WI38 (cell line): ENCODE measurements around the gene COQ7.

Source experiments
- H3K4me3 ChIP-seq: 2 replicates; pipeline ENCODE4 v1.5.1; 2011; ENCODE audit warnings: low read depth, mild to moderate bottlenecking, control low read depth, low read length
- TF ChIP-seq, protein P1 (sequence below): IDR thresholded peaks from 2 replicates; pipeline ENCODE4 v1.5.1; 2012; ENCODE audit warnings: low read depth, mild to moderate bottlenecking, control low read depth, low read length

COQ7 gene

DNA sequence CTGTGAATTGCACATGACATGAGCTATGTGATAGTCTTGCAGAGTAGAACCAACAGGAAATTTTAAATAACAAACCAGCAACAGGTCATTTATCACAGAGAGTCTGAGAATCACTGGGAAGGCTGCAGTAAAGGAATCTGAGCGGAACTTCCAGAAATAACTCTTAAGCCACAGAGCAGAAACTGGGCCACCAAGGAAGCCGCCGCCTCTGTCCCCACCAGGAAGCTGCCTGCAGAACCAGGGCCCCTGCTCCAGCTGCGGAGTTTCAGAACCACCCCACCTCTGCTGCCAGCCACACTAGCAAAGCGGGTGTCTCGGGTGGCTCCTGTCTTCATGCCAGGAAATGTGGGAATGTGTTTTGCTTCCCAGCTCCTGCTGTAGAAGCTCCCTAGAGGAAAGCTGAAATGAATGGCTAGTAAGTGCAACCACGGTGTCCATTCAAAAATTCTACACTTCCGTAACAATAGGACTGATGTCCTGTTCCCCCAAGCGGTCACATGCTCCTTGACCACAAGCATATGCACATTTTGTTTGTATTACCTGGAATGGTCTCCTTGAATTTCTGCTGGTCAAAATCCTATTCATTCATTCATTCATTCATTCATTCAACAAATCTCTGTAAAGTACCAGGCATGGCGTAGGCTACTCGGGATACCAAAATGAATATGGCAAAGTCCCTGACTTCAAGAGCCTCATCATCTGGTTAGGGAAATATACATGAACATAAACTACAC lies 38.6 kb downstream of the COQ7 start:
- TF ChIP-seq, protein P1, sequence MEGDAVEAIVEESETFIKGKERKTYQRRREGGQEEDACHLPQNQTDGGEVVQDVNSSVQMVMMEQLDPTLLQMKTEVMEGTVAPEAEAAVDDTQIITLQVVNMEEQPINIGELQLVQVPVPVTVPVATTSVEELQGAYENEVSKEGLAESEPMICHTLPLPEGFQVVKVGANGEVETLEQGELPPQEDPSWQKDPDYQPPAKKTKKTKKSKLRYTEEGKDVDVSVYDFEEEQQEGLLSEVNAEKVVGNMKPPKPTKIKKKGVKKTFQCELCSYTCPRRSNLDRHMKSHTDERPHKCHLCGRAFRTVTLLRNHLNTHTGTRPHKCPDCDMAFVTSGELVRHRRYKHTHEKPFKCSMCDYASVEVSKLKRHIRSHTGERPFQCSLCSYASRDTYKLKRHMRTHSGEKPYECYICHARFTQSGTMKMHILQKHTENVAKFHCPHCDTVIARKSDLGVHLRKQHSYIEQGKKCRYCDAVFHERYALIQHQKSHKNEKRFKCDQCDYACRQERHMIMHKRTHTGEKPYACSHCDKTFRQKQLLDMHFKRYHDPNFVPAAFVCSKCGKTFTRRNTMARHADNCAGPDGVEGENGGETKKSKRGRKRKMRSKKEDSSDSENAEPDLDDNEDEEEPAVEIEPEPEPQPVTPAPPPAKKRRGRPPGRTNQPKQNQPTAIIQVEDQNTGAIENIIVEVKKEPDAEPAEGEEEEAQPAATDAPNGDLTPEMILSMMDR: no peak
- peak overlapping the region; percentile 12; the same call in 1 of the 2 replicates for H3K4me3 ChIP-seq

DNA sequence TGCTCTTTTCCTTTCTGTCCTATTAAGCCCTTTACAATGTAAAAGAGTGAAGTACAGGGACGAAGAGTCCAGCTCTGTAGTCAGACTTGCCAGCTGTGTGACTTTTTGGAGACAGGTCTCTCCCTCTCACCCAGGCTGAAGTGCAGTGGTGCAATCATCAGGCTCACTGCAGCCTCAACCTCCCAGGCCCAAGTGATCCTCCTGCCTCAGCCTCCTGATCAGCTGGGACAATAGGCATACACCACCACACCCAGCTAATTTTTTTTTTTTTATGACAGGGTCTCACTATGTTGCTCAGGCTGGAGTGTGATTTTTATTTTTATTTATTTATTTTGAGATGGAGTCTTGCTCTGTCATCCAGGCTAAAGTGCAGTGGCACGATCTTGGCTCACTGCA lies 39.2 kb downstream of the COQ7 start:
- H3K4me3 ChIP-seq: no peak overlapping the region
- TF ChIP-seq, protein P1: no peak

DNA sequence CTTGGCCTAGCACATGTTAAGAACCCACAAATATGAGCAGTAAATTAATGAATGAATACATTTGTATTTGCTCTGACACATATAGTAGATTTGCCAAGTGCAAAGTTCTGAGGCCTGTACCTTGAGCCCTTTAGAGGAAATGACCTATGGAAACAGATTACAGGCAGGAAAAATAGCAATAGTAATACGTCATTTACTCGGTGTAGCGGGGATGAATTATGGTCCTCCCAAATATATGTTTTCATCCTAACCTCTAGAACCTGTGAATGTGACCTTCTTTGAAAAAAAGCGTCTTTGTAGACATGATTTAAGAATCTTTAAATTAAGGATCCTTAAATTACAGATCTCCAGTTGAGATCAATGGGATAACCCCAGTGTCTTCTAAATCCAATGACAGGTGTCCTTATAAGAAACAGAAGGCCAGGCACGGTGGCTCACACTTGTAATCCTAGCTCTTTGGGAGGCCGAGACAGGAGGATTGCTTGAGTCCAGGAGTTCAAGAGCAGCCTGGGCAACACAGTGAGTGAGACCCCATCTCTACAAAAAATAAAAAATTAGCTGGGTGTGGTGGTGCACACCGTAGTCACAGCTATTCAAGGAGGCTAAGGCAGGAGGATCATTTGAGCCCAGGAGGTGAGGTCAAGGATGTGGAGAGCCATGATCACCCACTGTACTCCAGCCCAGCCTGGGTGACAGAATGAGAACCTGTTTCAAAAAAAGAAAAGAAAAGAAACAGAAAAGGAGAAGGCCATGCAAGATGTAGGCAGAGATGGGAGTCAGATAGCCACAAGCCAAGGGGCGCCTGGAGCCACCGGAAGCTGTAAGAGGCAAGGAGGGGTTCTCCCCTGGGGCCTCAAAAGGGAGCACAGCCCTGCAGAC lies 41.2 kb downstream of the COQ7 start:
- H3K4me3 ChIP-seq: no peak overlapping the region
- TF ChIP-seq, protein P1: no peak

DNA sequence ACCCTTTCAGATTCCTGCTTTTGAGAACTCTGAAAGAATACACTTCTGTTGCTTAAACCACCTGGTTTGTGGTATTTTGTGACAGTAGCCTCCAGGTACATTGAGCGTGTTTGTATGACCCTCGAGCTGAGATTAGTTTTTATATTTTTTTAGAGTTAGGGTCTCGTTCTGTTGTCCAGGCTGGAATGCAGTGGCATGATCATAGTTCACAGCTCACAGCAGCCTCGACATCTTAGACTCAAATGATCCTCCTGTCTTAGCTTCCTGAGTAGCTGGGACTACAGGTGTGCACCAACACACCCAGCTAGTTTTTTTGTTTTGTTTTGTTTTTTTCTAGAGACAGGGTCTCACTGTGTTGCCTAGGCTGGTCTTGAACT lies 41.9 kb downstream of the COQ7 start:
- H3K4me3 ChIP-seq: no peak overlapping the region
- TF ChIP-seq, protein P1: no peak

DNA sequence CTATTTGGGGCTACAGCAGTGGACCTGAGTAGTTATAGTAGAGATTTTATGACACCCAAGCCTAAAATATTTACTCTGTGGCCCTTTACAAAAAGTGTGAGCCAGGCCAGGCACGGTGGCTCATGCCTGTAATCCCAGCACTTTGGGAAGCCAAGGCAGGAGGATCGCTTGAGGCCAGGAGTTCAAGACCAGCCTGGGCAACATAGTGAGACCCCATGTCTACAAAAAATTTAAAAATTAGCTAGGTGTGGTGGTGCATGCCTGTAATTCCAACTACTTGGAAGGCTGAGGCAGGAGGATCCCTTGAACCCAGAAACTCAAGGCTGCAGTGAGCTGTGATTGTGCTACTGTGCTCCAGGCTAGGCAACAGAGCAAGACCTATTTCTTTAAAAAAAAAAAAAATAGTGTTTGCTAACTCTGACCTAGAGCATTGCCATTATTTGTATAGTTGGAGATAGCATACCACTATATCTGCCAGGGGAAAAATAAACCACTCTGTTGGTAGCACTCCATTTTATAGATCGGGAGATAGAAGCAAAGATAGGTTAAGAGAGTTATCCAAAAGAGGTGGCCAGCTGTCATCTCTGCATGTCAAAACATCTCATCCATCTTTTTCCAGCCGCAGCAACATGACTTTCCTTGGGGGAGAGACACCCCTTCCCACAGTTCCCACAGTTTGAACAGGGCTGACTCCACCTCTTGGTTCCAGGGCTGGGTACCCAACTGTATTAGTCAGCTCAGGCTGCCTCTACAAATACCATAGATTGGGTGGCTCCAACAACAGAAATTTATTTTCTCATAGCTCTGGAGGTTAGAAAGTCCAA lies 43.3 kb downstream of the COQ7 start:
- H3K4me3 ChIP-seq: no peak overlapping the region
- TF ChIP-seq, protein P1: no peak

DNA sequence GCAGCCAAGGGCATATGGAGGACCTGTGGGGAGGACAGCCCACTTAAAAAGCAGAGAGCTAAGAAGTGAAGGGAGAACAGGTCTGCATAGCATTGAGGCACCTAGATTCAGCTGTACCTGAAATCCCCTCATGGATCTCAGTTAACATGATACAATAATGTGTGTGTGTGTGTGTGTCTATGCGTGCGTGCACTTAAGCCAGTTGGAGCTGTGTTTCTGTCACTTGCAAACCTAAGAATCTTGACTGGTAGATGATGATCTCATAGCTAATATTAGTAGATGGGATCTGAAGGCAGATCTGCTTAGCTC lies 44.6 kb downstream of the COQ7 start:
- TF ChIP-seq, protein P1: no peak
- H3K4me3 ChIP-seq: no peak overlapping the region
